ENCODE measurements around the gene TPO. TPM values are rescaled to one million over a fixed set of nuclear protein-coding genes. Genes with fewer than 3 reads are reported as not detected.

The TPO gene
- total RNA-seq, 1 donor from 2014 or later = not detected

- no peak for DNase-seq (ENCODE audit: low spot score in 2 of 2, unreplicated experiment in 2 of 2)
- TF ChIP-seq, protein P1, sequence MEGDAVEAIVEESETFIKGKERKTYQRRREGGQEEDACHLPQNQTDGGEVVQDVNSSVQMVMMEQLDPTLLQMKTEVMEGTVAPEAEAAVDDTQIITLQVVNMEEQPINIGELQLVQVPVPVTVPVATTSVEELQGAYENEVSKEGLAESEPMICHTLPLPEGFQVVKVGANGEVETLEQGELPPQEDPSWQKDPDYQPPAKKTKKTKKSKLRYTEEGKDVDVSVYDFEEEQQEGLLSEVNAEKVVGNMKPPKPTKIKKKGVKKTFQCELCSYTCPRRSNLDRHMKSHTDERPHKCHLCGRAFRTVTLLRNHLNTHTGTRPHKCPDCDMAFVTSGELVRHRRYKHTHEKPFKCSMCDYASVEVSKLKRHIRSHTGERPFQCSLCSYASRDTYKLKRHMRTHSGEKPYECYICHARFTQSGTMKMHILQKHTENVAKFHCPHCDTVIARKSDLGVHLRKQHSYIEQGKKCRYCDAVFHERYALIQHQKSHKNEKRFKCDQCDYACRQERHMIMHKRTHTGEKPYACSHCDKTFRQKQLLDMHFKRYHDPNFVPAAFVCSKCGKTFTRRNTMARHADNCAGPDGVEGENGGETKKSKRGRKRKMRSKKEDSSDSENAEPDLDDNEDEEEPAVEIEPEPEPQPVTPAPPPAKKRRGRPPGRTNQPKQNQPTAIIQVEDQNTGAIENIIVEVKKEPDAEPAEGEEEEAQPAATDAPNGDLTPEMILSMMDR (IDR thresholded peaks at IDR 0.05; ENCODE audit: unreplicated experiment) = no peak
- Mint-ChIP-seq H3K27ac (no peak overlapping the region), H3K36me3 (no peaks in the 10 kb centered on the region), H3K4me3 (no peak overlapping the region), H3K9me3 (no peaks in the 10 kb centered on the region), H3K4me1 (peaks cover 7% of the 10 kb centered on the region), H3K27me3 (ENCODE audit: low read depth) (peaks cover 35% of the 10 kb centered on the region)
Measured at GRCh38 chr2:1550076-1550475, 136.8 kb downstream of the TPO start.

GRCh38 chr2:1550658-1551316 is 137.5 kb downstream of the TPO start:
- H3K4me1 Mint-ChIP-seq = peaks cover 7% of the 10 kb centered on the region
- H3K27me3 Mint-ChIP-seq (ENCODE audit: low read depth) = peaks cover 35% of the 10 kb centered on the region
- no peak overlapping the region for H3K4me3 Mint-ChIP-seq
- TF ChIP-seq, protein P1 (IDR thresholded peaks at IDR 0.05; ENCODE audit: unreplicated experiment) = peak; percentile 99
- no peaks in the 10 kb centered on the region for H3K36me3 Mint-ChIP-seq
- no peak overlapping the region for H3K27ac Mint-ChIP-seq
- peak; percentile 58 to 83 for DNase-seq (ENCODE audit: low spot score in 2 of 2, unreplicated experiment in 2 of 2)
- no peaks in the 10 kb centered on the region for H3K9me3 Mint-ChIP-seq

DNA sequence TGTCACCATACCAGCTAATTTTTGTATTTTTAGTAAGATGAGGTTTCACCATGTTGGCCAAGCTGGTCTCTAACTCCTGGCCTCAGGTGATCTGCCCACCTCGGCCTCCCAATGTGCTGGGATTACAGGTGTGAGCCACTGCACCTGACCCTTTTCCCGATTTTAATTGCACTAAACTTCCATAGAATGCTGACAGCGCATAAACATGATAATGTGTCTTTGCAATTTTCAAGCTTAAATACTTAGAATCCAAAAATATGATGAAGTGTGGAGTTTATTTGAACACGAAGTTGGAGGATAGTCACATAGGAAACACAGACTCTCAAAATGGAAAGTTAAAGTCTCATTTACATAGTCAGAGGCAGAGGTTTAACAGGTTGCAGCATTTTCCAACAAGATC is 138.6 kb downstream of the TPO start:
- TF ChIP-seq, protein P1 (IDR thresholded peaks at IDR 0.05; ENCODE audit: unreplicated experiment) = no peak
- Mint-ChIP-seq H3K9me3 (no peaks in the 10 kb centered on the region), H3K27me3 (ENCODE audit: low read depth) (peaks cover 26% of the 10 kb centered on the region), H3K4me3 (no peak overlapping the region), H3K4me1 (peaks cover 7% of the 10 kb centered on the region), H3K27ac (no peak overlapping the region), H3K36me3 (no peaks in the 10 kb centered on the region)
- no peak for DNase-seq (ENCODE audit: low spot score in 2 of 2, unreplicated experiment in 2 of 2)

DNA sequence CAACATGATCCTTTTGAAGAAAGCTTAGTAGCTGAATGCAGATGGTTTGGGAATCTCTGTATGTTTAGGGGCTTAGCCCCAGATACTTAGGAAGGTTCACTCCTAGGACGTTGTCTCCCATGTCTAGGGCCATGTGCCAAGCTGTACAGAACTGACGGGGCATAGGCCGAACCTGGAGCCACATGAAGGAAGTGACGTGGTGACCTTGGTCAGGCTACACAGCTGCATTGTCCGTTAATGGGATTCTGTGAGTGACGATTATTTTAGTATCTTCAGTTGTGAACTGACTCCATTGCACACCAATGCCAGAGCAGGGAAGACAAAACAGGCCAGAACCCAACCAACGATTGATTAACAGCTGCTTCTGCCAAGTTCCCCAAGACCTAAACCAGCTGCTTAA is 139.3 kb downstream of the TPO start:
- Mint-ChIP-seq H3K9me3 (no peaks in the 10 kb centered on the region), H3K27ac (no peak overlapping the region), H3K4me3 (no peak overlapping the region), H3K27me3 (ENCODE audit: low read depth) (peaks cover 20% of the 10 kb centered on the region), H3K36me3 (no peaks in the 10 kb centered on the region), H3K4me1 (peaks cover 7% of the 10 kb centered on the region)
- TF ChIP-seq, protein P1 (IDR thresholded peaks at IDR 0.05; ENCODE audit: unreplicated experiment) = no peak
- no peak for DNase-seq (ENCODE audit: low spot score in 2 of 2, unreplicated experiment in 2 of 2)

DNA sequence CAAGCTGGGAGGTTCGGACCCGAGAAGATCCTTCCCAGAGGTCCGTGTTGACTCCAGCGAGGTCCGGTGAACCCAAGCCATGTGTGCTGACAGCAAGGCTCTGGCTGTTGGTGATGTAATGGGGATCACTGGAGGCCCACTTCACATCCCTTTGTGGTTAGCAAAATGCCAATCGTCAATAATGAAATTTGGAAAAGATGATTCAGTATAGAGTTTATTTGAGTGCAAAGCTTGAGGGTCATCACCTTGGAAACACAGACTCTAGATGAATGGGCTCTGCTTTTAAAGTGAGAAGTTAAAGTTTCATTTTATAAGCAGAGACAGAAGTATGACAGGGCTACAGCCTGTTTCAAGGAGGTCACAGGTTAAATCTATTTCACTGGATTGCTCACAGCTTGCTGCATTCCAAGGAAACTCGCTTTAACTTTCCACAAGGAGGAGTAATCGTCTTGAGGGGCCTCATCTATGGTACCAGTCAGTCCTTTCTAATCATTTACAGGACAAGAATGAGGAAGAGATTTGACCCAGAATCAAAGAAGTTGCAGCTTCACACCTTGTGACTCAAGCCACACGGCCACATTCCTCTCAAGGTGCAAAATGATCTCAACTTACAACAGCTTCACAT is 140.5 kb downstream of the TPO start:
- Mint-ChIP-seq H3K27ac (no peak overlapping the region), H3K27me3 (ENCODE audit: low read depth) (peaks cover 17% of the 10 kb centered on the region), H3K36me3 (no peaks in the 10 kb centered on the region), H3K4me3 (no peak overlapping the region), H3K4me1 (peaks cover 7% of the 10 kb centered on the region), H3K9me3 (no peaks in the 10 kb centered on the region)
- DNase-seq (ENCODE audit: low spot score in 2 of 2, unreplicated experiment in 2 of 2) = no peak
- TF ChIP-seq, protein P1 (IDR thresholded peaks at IDR 0.05; ENCODE audit: unreplicated experiment) = no peak
